Smooth muscle cell (in vitro differentiated cells): ENCODE measurements around the gene HTD2. TPM values are rescaled to one million over a fixed set of nuclear protein-coding genes. Genes with fewer than 3 reads are reported as not detected.
A peak's percentile ranks its signal among the peaks of the same experiment; 100 is the strongest.
"Not testable (repeated sequence)": the region's sequence is repeated elsewhere in the genome, so short reads cannot be mapped to it uniquely, and the experiment has no call there.

Experiments
- DNase-seq: peaks from one replicate; lab custom pipeline; 2025; ENCODE audit not compliant: unreplicated experiment; lab: John Stamatoyannopoulos, UW
- H2AFZ ChIP-seq: fragments of 200-600 bp; sonication (generic); 2 replicates; pipeline ENCODE4 v1.6.0; 2016; ENCODE audit warnings: antibody characterized with exemption, low read depth, mild to moderate bottlenecking
- H3F3A ChIP-seq: fragments of 200-600 bp; sonication (generic); 2 replicates; pipeline ENCODE4 v1.6.0; 2017; ENCODE audit warnings: antibody characterized with exemption, low read depth
- H3K27ac ChIP-seq: fragments of 200-600 bp; sonication (generic); 2 replicates; pipeline ENCODE4 v1.5.1; 2016; ENCODE audit warnings: low read depth, mild to moderate bottlenecking
- H3K27me3 ChIP-seq: fragments of 200-600 bp; sonication (generic); 2 replicates; pipeline ENCODE4 v1.6.1; 2016; ENCODE audit warnings: low read depth, mild to moderate bottlenecking
- H3K36me3 ChIP-seq: fragments of 200-600 bp; sonication (generic); 2 replicates; pipeline ENCODE4 v1.5.1; 2016; ENCODE audit warnings: low read depth
- H3K4me1 ChIP-seq: fragments of 200-600 bp; sonication (generic); 2 replicates; pipeline ENCODE4 v1.5.1; 2016; ENCODE audit warnings: low read depth
- H3K4me2 ChIP-seq: fragments of 200-600 bp; sonication (generic); 2 replicates; pipeline ENCODE4 v1.6.0; 2016; ENCODE audit warnings: mild to moderate bottlenecking
- H3K4me3 ChIP-seq: fragments of 200-600 bp; sonication (generic); 2 replicates; pipeline ENCODE4 v1.5.1; 2016; ENCODE audit warnings: mild to moderate bottlenecking
- H3K79me2 ChIP-seq: fragments of 200-600 bp; sonication (generic); 2 replicates; pipeline ENCODE4 v1.6.0; 2016; ENCODE audit warnings: low read depth, mild to moderate bottlenecking
- H3K9ac ChIP-seq: fragments of 200-600 bp; sonication (generic); 2 replicates; pipeline ENCODE4 v1.6.0; 2016; ENCODE audit warnings: low read depth
- H3K9me3 ChIP-seq: fragments of 200-600 bp; sonication (generic); replicated peaks from 2 replicates; pipeline ENCODE4 v1.5.1; 2016; ENCODE audit warnings: low read depth
- H4K20me1 ChIP-seq: fragments of 200-600 bp; sonication (generic); 2 replicates; pipeline ENCODE4 v1.6.0; 2016; ENCODE audit warnings: low read depth
- WGBS: methylation state at CpG from one replicate; pipeline ENCODE4 v1.1.7; 2016; ENCODE audit warnings: low lambda C conversion rate; 5-methylcytosine and 5-hydroxymethylcytosine counted together
- polyA plus RNA-seq: library from polyadenylated mRNA; unstranded; fragments of >200 nt; fragmentation: Nextera tagmentation; extraction: Ambion mirVana; gene quantifications from 2 replicates; pipeline ENCODE4 v1.2.1, GENCODE V29; 2016
- total RNA-seq: library from RNA; depleted of rRNA; stranded (reverse); fragments of >200 nt; gene quantifications from 2 replicates; pipeline ENCODE4 v1.2.3, GENCODE V29; 2014
- TF ChIP-seq, protein P1 (sequence below): fragments of 200-600 bp; sonication (generic); IDR thresholded peaks from 2 replicates; pipeline ENCODE4 v1.5.1; 2017; ENCODE audit warnings: borderline replicate concordance, mild to moderate bottlenecking, antibody characterized with exemption; ENCODE audit not compliant: insufficient read depth, poor library complexity, severe bottlenecking

The HTD2 gene
- total and polyA plus RNA-seq, 2 experiments from 2014 or later, result 19.6 to 19.7 TPM

DNA sequence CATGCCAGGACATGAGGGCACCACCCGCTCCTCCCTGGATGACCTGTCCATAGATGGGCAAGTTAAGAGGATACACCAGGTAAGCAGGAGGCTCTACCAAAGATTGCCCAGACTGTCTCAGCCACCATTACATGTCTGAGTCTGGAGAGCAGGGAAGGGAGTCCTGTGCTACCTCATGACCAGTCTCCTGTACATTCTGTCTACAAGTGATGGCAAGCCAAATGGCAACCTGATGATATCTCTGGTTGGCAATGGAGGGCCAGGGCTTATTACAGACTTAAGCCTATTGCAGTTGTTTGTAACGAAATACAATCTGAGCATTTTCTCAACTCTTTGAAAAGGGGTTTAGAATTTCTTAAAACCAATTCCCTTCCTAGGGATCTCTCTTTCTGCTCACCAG is 37.0 kb upstream of the HTD2 start:
- Histone ChIP-seq H3K9ac (no peak overlapping the region), H3K27me3 (no peaks in the 10 kb centered on the region), H3K4me1 (no peaks in the 10 kb centered on the region), H2AFZ (no peak overlapping the region), H4K20me1 (no peaks in the 10 kb centered on the region), H3K4me2 (no peak overlapping the region), H3K79me2 (no peaks in the 10 kb centered on the region), H3F3A (no peaks in the 10 kb centered on the region), H3K36me3 (no peaks in the 10 kb centered on the region), H3K4me3 (no peak overlapping the region), H3K27ac (no peak overlapping the region), H3K9me3 (no peaks in the 10 kb centered on the region)
- no peak for DNase-seq
- whole genome bisulfite sequencing, result 93% methylated on average over 2 of the region's 2 CpGs
- TF ChIP-seq, protein P1, sequence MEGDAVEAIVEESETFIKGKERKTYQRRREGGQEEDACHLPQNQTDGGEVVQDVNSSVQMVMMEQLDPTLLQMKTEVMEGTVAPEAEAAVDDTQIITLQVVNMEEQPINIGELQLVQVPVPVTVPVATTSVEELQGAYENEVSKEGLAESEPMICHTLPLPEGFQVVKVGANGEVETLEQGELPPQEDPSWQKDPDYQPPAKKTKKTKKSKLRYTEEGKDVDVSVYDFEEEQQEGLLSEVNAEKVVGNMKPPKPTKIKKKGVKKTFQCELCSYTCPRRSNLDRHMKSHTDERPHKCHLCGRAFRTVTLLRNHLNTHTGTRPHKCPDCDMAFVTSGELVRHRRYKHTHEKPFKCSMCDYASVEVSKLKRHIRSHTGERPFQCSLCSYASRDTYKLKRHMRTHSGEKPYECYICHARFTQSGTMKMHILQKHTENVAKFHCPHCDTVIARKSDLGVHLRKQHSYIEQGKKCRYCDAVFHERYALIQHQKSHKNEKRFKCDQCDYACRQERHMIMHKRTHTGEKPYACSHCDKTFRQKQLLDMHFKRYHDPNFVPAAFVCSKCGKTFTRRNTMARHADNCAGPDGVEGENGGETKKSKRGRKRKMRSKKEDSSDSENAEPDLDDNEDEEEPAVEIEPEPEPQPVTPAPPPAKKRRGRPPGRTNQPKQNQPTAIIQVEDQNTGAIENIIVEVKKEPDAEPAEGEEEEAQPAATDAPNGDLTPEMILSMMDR, result no peak

DNA sequence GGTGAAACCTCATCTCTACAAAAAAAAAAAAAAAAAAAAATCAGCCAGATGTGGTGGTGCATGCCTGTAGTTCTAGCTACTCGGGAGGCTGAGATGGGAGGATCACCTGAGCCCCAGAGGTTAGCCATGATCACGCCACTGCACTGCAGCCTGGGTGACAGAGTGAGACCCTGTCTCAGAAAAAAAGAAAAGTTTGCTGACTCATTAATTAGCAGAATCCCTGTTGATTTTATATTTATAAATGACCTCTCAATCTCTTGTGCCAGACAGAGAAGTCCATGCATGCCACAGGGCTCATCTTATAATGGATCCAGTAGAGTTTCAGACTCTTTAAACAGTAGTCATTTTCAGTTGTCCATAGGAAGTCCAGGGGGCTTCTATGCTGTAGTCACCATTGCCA is 35.8 kb upstream of the HTD2 start:
- H3K27ac ChIP-seq, result no peak overlapping the region
- no peaks in the 10 kb centered on the region for H3K4me1 ChIP-seq
- no peak overlapping the region for H3K9ac ChIP-seq
- H4K20me1 ChIP-seq, result no peaks in the 10 kb centered on the region
- no peaks in the 10 kb centered on the region for H3K79me2 ChIP-seq
- H3K27me3 ChIP-seq, result no peaks in the 10 kb centered on the region
- H2AFZ ChIP-seq, result no peak overlapping the region
- no peaks in the 10 kb centered on the region for H3K9me3 ChIP-seq
- no peak for DNase-seq
- no peak overlapping the region for H3K4me3 ChIP-seq
- no peak overlapping the region for H3K4me2 ChIP-seq
- TF ChIP-seq, protein P1, result no peak
- H3K36me3 ChIP-seq, result no peaks in the 10 kb centered on the region
- no peaks in the 10 kb centered on the region for H3F3A ChIP-seq
- 94% methylated on average over 2 of the region's 2 CpGs for WGBS

DNA sequence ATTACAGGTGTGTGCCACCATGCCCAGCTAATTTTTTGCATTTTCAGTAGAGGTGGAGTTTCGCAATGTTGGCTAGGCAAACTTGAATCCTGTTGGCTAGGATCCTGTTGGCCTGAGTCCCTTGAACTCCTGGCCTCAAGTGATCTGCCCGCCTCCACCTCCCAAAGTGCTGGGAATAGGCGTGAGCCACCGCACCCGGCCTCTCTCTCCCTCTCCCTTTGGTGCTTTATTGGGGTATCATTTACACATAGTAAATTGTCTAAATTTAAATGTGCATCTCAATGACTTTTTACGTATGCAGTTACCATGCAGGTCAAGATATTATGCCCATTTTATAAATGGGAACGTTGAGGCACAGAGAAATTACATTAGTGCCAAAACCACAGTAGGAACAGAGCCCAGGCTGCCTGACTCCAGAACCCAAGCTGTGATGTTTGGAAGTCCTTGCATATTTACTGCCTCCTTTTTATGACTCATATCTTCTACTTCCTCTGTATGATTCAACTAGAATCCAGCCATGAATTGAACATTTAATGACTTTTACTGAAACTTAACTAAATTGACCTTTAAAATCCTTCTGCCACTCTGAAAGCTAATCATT is 34.3 kb upstream of the HTD2 start:
- DNase-seq, result no peak
- WGBS, result 94% methylated on average over 7 of the region's 7 CpGs
- Histone ChIP-seq H3K9ac (peak overlapping the region; percentile 50), H2AFZ (peak overlapping the region; percentile 66), H3K36me3 (no peaks in the 10 kb centered on the region), H3K4me2 (peak overlapping the region; percentile 71), H3K9me3 (no peaks in the 10 kb centered on the region), H3K4me1 (no peaks in the 10 kb centered on the region), H3K4me3 (no peak overlapping the region), H4K20me1 (no peaks in the 10 kb centered on the region), H3K79me2 (no peaks in the 10 kb centered on the region), H3K27ac (peak overlapping the region; percentile 86), H3F3A (no peaks in the 10 kb centered on the region), H3K27me3 (no peaks in the 10 kb centered on the region)
- TF ChIP-seq, protein P1, result no peak

DNA sequence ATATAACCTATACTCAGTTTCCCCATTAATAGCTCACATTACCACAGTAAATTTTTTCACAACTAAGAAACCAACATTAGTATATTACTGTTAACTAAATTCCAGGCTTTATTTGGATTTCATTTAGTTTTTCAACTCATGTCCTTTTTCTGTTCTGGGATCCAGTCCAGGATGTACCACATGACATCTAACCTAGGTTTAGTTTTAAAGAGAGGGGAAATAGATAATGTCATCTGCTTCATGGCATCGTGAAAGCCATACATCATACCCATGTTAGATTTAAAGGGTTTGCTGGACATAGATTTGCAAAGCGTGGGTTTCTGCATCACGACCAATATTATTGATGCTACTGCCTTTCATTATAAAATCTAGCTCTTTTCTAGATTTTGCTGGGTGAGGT is 33.4 kb upstream of the HTD2 start:
- no peak for DNase-seq
- WGBS, result 93% methylated on average over 3 of the region's 3 CpGs
- TF ChIP-seq, protein P1, result no peak
- Histone ChIP-seq H3K9me3 (no peaks in the 10 kb centered on the region), H3K4me3 (no peak overlapping the region), H3K27ac (peak overlapping the region; percentile 86), H3K9ac (no peak overlapping the region), H3K79me2 (no peaks in the 10 kb centered on the region), H2AFZ (no peak overlapping the region), H3K27me3 (no peaks in the 10 kb centered on the region), H3F3A (no peaks in the 10 kb centered on the region), H4K20me1 (no peaks in the 10 kb centered on the region), H3K36me3 (no peaks in the 10 kb centered on the region), H3K4me1 (no peaks in the 10 kb centered on the region), H3K4me2 (no peak overlapping the region)

DNA sequence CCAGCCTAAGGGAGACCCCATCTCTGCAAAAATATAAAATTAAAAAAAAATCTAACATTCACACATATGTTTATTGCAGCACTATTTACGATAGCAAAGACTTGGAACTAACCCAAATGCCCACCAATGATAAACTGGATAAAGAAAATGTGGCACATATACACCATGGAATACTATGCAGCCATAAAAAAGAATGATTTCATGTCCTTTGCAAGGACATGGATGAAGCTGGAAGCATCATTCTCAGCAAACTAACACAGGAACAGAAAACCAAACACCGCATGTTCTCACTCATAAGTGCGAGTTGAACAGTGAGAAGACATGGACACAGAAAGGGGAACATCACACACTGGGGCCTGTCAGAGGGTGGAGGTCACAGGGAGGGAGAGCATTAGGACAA is 33.0 kb upstream of the HTD2 start:
- H3K36me3 ChIP-seq, result not testable (repeated sequence)

More for the DNA sequence above, 33.0 kb upstream of the HTD2 start:
- H3F3A ChIP-seq, H3K79me2 ChIP-seq, H3K9me3 ChIP-seq, H4K20me1 ChIP-seq, H3K9ac ChIP-seq, H3K27me3 ChIP-seq, DNase-seq, H3K4me1 ChIP-seq, H2AFZ ChIP-seq, H3K27ac ChIP-seq, H3K4me3 ChIP-seq, H3K4me2 ChIP-seq: not testable (repeated sequence)
- 98% methylated on average over 3 of the region's 3 CpGs for WGBS
